ENCODE data around the gene UTY. TPM values are rescaled to one million over a fixed set of nuclear protein-coding genes. Genes with fewer than 3 reads are reported as not detected.

The UTY gene
- polyA plus RNA-seq, 3 donors: not detected

GRCh38 chrY:13337934-13338333 is 141.9 kb downstream of the UTY start:
- intact Hi-C loops (cut with micrococcal nuclease): no loop called here
- Histone ChIP-seq H3K4me1 (ENCODE audit: control insufficient read depth in 1 of 2, insufficient read depth in 2 of 2, low read length in 2 of 2) (peaks cover 0 to 21% of the 10 kb centered on the region in 2 donors), H2AFZ (ENCODE audit: insufficient read depth, low read depth, low read length, poor library complexity, severe bottlenecking) (no peak overlapping the region), H3K79me2 (ENCODE audit: insufficient read depth, low read length) (no peaks in the 10 kb centered on the region), H3K27ac (ENCODE audit: low read depth in 1 of 2, low read length in 2 of 2) (peak overlapping the region in 1 of 2 donors; percentile 54), H3K4me3 (replicated peaks in 1 of 3; ENCODE audit: low read depth in 2 of 3, low read length in 3 of 3) (no peak overlapping the region), H4K20me1 (ENCODE audit: insufficient read depth, low read length) (no peaks in the 10 kb centered on the region), H3K9ac (ENCODE audit: insufficient read depth, low read length, poor library complexity, severe bottlenecking) (no peak overlapping the region), H3K27me3 (ENCODE audit: control insufficient read depth in 2 of 2, insufficient read depth in 2 of 2, low read length in 2 of 2) (no peaks in the 10 kb centered on the region), H3K4me2 (replicated peaks; ENCODE audit: extremely low read depth, low read length, poor library complexity, severe bottlenecking) (no peak overlapping the region), H3K9me3 (replicated peaks in 1 of 2; ENCODE audit: control insufficient read depth in 1 of 2, insufficient read depth in 1 of 2, low read length in 2 of 2) (no peaks in the 10 kb centered on the region), H3K36me3 (replicated peaks in 1 of 2; ENCODE audit: control insufficient read depth in 1 of 2, insufficient read depth in 2 of 2, low read length in 2 of 2) (peaks cover 0 to 34% of the 10 kb centered on the region in 2 donors)
- DNase-seq: no peak
- Mint-ChIP-seq H3K9me3 (no peaks in the 10 kb centered on the region), H3K27ac (peak overlapping the region in 2 of 7 donors; percentile 74 to 86), H3K4me3 (no peak overlapping the region), H3K36me3 (peaks cover 0 to 34% of the 10 kb centered on the region in 2 donors), H3K27me3 (ENCODE audit: low read depth in 3 of 3) (no peaks in the 10 kb centered on the region), H3K4me1 (peaks cover 24% of the 10 kb centered on the region)
- no CpG with 5 or more reads among the region's 5 CpGs for WGBS (ENCODE audit: insufficient coverage)
- TF ChIP-seq CTCF (IDR thresholded peaks at IDR 0.05): no peak

- no peak for DNase-seq
- H3K4me2 ChIP-seq (replicated peaks; ENCODE audit: extremely low read depth, low read length, poor library complexity, severe bottlenecking): no peak overlapping the region
- peaks cover 0 to 7% of the 10 kb centered on the region in 2 donors for H3K4me1 ChIP-seq (ENCODE audit: control insufficient read depth in 1 of 2, insufficient read depth in 2 of 2, low read length in 2 of 2)
- Mint-ChIP-seq H3K27me3 (ENCODE audit: low read depth in 3 of 3) (no peaks in the 10 kb centered on the region), H3K36me3 (peaks cover 0 to 31% of the 10 kb centered on the region in 2 donors), H3K4me3 (no peak overlapping the region), H3K27ac (no peak overlapping the region), H3K9me3 (no peaks in the 10 kb centered on the region), H3K4me1 (peaks cover 6% of the 10 kb centered on the region)
- H3K9me3 ChIP-seq (replicated peaks in 1 of 2; ENCODE audit: control insufficient read depth in 1 of 2, insufficient read depth in 1 of 2, low read length in 2 of 2): no peaks in the 10 kb centered on the region
- no peak overlapping the region for H3K4me3 ChIP-seq (replicated peaks in 1 of 3; ENCODE audit: low read depth in 2 of 3, low read length in 3 of 3)
- no peak overlapping the region for H3K27ac ChIP-seq (ENCODE audit: low read depth in 1 of 2, low read length in 2 of 2)
- no peak overlapping the region for H3K9ac ChIP-seq (ENCODE audit: insufficient read depth, low read length, poor library complexity, severe bottlenecking)
- WGBS (ENCODE audit: insufficient coverage): no CpG with 5 or more reads among the region's 5 CpGs
- no peaks in the 10 kb centered on the region for H3K27me3 ChIP-seq (ENCODE audit: control insufficient read depth in 2 of 2, insufficient read depth in 2 of 2, low read length in 2 of 2)
- TF ChIP-seq CTCF (IDR thresholded peaks at IDR 0.05): no peak
- intact Hi-C loops (cut with micrococcal nuclease): no loop called here
- no peaks in the 10 kb centered on the region for H3K79me2 ChIP-seq (ENCODE audit: insufficient read depth, low read length)
- peaks cover 0 to 29% of the 10 kb centered on the region in 2 donors for H3K36me3 ChIP-seq (replicated peaks in 1 of 2; ENCODE audit: control insufficient read depth in 1 of 2, insufficient read depth in 2 of 2, low read length in 2 of 2)
- H4K20me1 ChIP-seq (ENCODE audit: insufficient read depth, low read length): no peaks in the 10 kb centered on the region
- no peak overlapping the region for H2AFZ ChIP-seq (ENCODE audit: insufficient read depth, low read depth, low read length, poor library complexity, severe bottlenecking)
These were observed 146.0 kb downstream of the UTY start for GRCh38 chrY:13333791-13334190.

All from CD14-positive monocyte (primary cell).